ENCODE measurements around the gene LARGE1. TPM values are rescaled to one million over a fixed set of nuclear protein-coding genes. Genes with fewer than 3 reads are reported as not detected.

The LARGE1 gene
- total RNA-seq, 1 donor = 22.8 TPM

- H3K27ac ChIP-seq (ENCODE audit: low read depth, low read length) = no peak overlapping the region
These were observed 46.1 kb downstream of the LARGE1 start for GRCh38 chr22:33874206-33874605.

GRCh38 chr22:33873666-33874065, 46.6 kb downstream of the LARGE1 start:
- Histone ChIP-seq H3K36me3 (ENCODE audit: insufficient read depth, low read length) (no peaks in the 10 kb centered on the region), H3K27me3 (ENCODE audit: insufficient read depth, low read length) (no peaks in the 10 kb centered on the region), H3K4me1 (ENCODE audit: insufficient read depth, low read length) (no peaks in the 10 kb centered on the region), H3K4me3 (ENCODE audit: insufficient read depth, low read length) (no peak overlapping the region), H3K27ac (ENCODE audit: low read depth, low read length) (no peak overlapping the region), H2AFZ (ENCODE audit: low read length) (no peak overlapping the region), H4K20me1 (ENCODE audit: insufficient read depth, low read length) (no peaks in the 10 kb centered on the region), H3K4me2 (ENCODE audit: insufficient read depth, low read length) (no peak overlapping the region), H3K9me3 (ENCODE audit: low read depth, low read length) (no peaks in the 10 kb centered on the region), H3K79me2 (ENCODE audit: insufficient read depth, low read length) (no peaks in the 10 kb centered on the region)
- TF ChIP-seq CTCF (IDR thresholded peaks at IDR 0.05; ENCODE audit: extremely low read depth, low read depth, low read length) = no peak
- no peak for DNase-seq (ENCODE audit: insufficient read length, low spot score, missing footprints)

More at GRCh38 chr22:33874206-33874605, 46.1 kb downstream of the LARGE1 start:
- H3K36me3 ChIP-seq (ENCODE audit: insufficient read depth, low read length) = no peaks in the 10 kb centered on the region
- H3K4me1 ChIP-seq (ENCODE audit: insufficient read depth, low read length) = no peaks in the 10 kb centered on the region
- no peak overlapping the region for H3K4me2 ChIP-seq (ENCODE audit: insufficient read depth, low read length)
- no peak for DNase-seq (ENCODE audit: insufficient read length, low spot score, missing footprints)
- H3K27me3 ChIP-seq (ENCODE audit: insufficient read depth, low read length) = no peaks in the 10 kb centered on the region
- H4K20me1 ChIP-seq (ENCODE audit: insufficient read depth, low read length) = no peaks in the 10 kb centered on the region
- H2AFZ ChIP-seq (ENCODE audit: low read length) = no peak overlapping the region
- TF ChIP-seq CTCF (IDR thresholded peaks at IDR 0.05; ENCODE audit: extremely low read depth, low read depth, low read length) = no peak
- no peak overlapping the region for H3K4me3 ChIP-seq (ENCODE audit: insufficient read depth, low read length)
- H3K9me3 ChIP-seq (ENCODE audit: low read depth, low read length) = no peaks in the 10 kb centered on the region
- H3K79me2 ChIP-seq (ENCODE audit: insufficient read depth, low read length) = no peaks in the 10 kb centered on the region

- no peaks in the 10 kb centered on the region for H3K36me3 ChIP-seq (ENCODE audit: insufficient read depth, low read length)
- no peak for TF ChIP-seq CTCF (IDR thresholded peaks at IDR 0.05; ENCODE audit: extremely low read depth, low read depth, low read length)
- H3K9me3 ChIP-seq (ENCODE audit: low read depth, low read length) = no peaks in the 10 kb centered on the region
- no peaks in the 10 kb centered on the region for H4K20me1 ChIP-seq (ENCODE audit: insufficient read depth, low read length)
- no peak for DNase-seq (ENCODE audit: insufficient read length, low spot score, missing footprints)
- no peak overlapping the region for H3K4me3 ChIP-seq (ENCODE audit: insufficient read depth, low read length)
- no peaks in the 10 kb centered on the region for H3K4me1 ChIP-seq (ENCODE audit: insufficient read depth, low read length)
- H2AFZ ChIP-seq (ENCODE audit: low read length) = no peak overlapping the region
- no peaks in the 10 kb centered on the region for H3K79me2 ChIP-seq (ENCODE audit: insufficient read depth, low read length)
- H3K27ac ChIP-seq (ENCODE audit: low read depth, low read length) = no peak overlapping the region
- H3K27me3 ChIP-seq (ENCODE audit: insufficient read depth, low read length) = no peaks in the 10 kb centered on the region
- no peak overlapping the region for H3K4me2 ChIP-seq (ENCODE audit: insufficient read depth, low read length)
These were observed 47.1 kb downstream of the LARGE1 start for GRCh38 chr22:33873186-33873585.

- Histone ChIP-seq H3K4me2 (ENCODE audit: insufficient read depth, low read length) (no peak overlapping the region), H3K79me2 (ENCODE audit: insufficient read depth, low read length) (no peaks in the 10 kb centered on the region), H3K27me3 (ENCODE audit: insufficient read depth, low read length) (no peaks in the 10 kb centered on the region), H2AFZ (ENCODE audit: low read length) (no peak overlapping the region), H3K4me1 (ENCODE audit: insufficient read depth, low read length) (peaks cover 5% of the 10 kb centered on the region), H3K27ac (ENCODE audit: low read depth, low read length) (no peak overlapping the region), H3K4me3 (ENCODE audit: insufficient read depth, low read length) (no peak overlapping the region), H3K36me3 (ENCODE audit: insufficient read depth, low read length) (no peaks in the 10 kb centered on the region), H4K20me1 (ENCODE audit: insufficient read depth, low read length) (no peaks in the 10 kb centered on the region), H3K9me3 (ENCODE audit: low read depth, low read length) (no peaks in the 10 kb centered on the region)
- DNase-seq (ENCODE audit: insufficient read length, low spot score, missing footprints) = no peak
- TF ChIP-seq CTCF (IDR thresholded peaks at IDR 0.05; ENCODE audit: extremely low read depth, low read depth, low read length) = no peak
These were observed 48.3 kb downstream of the LARGE1 start for GRCh38 chr22:33871935-33872334.

Measured in osteoblast (primary cell).